Measurements from ENCODE around the gene AMIGO2.

Gene AMIGO2

DNA sequence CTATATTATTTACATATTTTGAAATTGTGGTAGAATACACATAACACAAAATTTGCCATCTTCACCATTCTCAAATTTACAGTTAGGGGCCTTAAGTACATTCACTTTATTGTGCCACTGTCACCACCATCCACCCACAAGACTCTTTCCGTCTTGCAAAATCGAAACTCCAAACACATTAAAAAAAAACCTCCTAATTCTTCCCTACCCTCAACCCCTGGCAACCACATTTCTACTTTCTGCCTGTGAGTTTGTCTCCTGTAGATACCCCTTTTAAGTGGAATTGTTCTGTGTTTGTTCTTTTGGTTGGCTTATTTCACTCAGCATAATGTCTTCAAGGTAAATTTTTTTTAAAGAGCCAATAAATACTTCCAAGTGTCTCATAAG, 31.6 kb upstream of the AMIGO2 start:
- 95 to 100% methylated on average over 1 to 2 of the region's 2 CpGs for WGBS, 2 experiments (ENCODE audit: insufficient coverage in 2 of 2)

DNA sequence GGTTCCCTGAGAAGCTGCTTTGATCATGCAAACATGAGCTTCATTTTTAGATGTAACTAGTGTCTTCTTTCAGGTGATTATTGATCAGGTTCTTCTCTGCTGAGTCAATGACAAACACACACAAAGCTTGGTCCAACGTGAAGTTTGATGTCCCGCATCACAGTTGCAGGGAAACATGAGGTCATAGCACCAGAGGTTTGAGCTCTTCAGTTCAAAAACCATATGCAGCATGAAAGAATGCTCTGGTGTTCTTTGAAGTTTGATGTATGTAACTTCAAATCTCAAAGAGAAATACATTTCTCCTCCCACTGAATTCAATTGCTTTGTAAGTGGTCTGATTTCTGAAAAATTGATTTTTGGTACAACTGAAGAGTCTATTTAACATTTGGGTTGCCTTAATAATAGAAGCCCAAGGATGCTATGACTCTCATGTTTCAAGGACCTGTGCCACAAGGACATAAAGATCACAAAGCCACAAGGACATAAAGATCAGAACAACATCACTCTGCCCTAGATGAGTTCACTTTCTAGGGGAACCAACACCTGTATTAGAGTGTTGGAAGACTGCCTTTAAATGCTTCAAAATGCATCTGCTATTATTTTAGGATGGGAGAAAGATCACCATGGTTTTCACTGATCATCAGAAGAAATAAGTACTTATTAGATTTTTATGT, 31.1 kb upstream of the AMIGO2 start:
- Histone ChIP-seq H3K27ac (ENCODE audit: low read depth, low read length, severe bottlenecking) (no peak overlapping the region), H3K4me1 (ENCODE audit: control insufficient read depth, insufficient read depth, low read length, poor library complexity, severe bottlenecking) (no peaks in the 10 kb centered on the region), H3K36me3 (ENCODE audit: control insufficient read depth, insufficient read depth, low read length) (no peaks in the 10 kb centered on the region), H3K9me3 (ENCODE audit: control insufficient read depth, low read length) (no peaks in the 10 kb centered on the region), H3K4me3 (ENCODE audit: extremely low read depth, insufficient read depth, low read length, poor library complexity, severe bottlenecking) (no peak overlapping the region)
- WGBS, 2 experiments (ENCODE audit: insufficient coverage in 2 of 2), result 100% methylated on average over 1 to 2 of the region's 2 CpGs

More for the DNA sequence above, 31.6 kb upstream of the AMIGO2 start:
- Histone ChIP-seq H3K36me3 (ENCODE audit: control insufficient read depth, insufficient read depth, low read length) (no peaks in the 10 kb centered on the region), H3K4me1 (ENCODE audit: control insufficient read depth, insufficient read depth, low read length, poor library complexity, severe bottlenecking) (no peaks in the 10 kb centered on the region), H3K4me3 (ENCODE audit: extremely low read depth, insufficient read depth, low read length, poor library complexity, severe bottlenecking) (no peak overlapping the region), H3K27ac (ENCODE audit: low read depth, low read length, severe bottlenecking) (no peak overlapping the region), H3K9me3 (ENCODE audit: control insufficient read depth, low read length) (no peaks in the 10 kb centered on the region)

GRCh38 chr12:47110011-47110541, 30.3 kb upstream of the AMIGO2 start:
- Histone ChIP-seq H3K4me3 (ENCODE audit: extremely low read depth, insufficient read depth, low read length, poor library complexity, severe bottlenecking) (no peak overlapping the region), H3K4me1 (ENCODE audit: control insufficient read depth, insufficient read depth, low read length, poor library complexity, severe bottlenecking) (no peaks in the 10 kb centered on the region), H3K27ac (ENCODE audit: low read depth, low read length, severe bottlenecking) (no peak overlapping the region), H3K9me3 (ENCODE audit: control insufficient read depth, low read length) (no peaks in the 10 kb centered on the region), H3K36me3 (ENCODE audit: control insufficient read depth, insufficient read depth, low read length) (no peaks in the 10 kb centered on the region)
- WGBS, 2 experiments (ENCODE audit: insufficient coverage in 2 of 2), result no CpG with 5 or more reads among the region's 2 CpGs

DNA sequence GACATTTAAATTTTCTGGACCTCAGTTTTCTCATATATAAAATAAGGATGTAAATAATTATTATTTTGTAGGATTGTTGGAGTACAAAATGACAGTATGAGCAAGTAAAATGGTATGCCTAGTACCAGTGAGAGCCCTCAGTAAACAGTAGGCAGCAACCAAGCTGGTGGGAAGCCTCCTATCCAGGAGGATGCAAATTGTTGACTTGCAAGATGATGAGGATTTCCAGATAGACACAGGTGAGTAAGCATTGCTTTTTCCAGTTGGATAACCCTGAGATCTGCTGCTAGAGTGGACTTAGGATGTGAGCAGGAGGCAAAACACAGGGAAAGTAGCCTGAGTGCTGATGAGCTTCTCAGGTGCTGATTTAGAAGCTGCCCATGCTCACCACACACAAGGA, 28.2 kb upstream of the AMIGO2 start:
- no peaks in the 10 kb centered on the region for H3K4me1 ChIP-seq (ENCODE audit: control insufficient read depth, insufficient read depth, low read length, poor library complexity, severe bottlenecking)

DNA sequence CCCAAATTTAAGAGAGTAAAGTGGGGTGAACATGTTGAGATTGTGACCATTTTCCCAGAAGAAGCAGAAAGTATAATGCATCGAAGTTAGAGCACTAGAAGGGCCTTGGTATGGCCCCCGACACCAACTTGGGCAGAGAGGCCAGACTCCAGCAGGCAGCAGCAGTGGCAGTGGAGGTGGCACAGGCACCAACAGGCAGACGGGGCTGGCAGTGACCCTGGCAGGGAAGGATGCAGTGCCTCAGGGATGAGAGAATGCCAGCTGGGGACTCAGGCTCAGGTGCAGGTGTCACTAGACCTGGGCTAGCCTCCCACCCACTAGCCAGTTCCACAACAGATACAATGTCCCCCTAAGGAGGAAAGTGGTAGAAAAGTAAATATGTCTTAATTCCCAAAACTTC, 27.7 kb upstream of the AMIGO2 start:
- no peaks in the 10 kb centered on the region for H3K4me1 ChIP-seq (ENCODE audit: control insufficient read depth, insufficient read depth, low read length, poor library complexity, severe bottlenecking)
- 94 to 98% methylated on average over 3 of the region's 3 CpGs for WGBS, 2 experiments (ENCODE audit: insufficient coverage in 2 of 2)
- no peaks in the 10 kb centered on the region for H3K36me3 ChIP-seq (ENCODE audit: control insufficient read depth, insufficient read depth, low read length)
- H3K9me3 ChIP-seq (ENCODE audit: control insufficient read depth, low read length), result no peaks in the 10 kb centered on the region
- H3K27ac ChIP-seq (ENCODE audit: low read depth, low read length, severe bottlenecking), result no peak overlapping the region
- no peak overlapping the region for H3K4me3 ChIP-seq (ENCODE audit: extremely low read depth, insufficient read depth, low read length, poor library complexity, severe bottlenecking)

More for the DNA sequence above, 28.2 kb upstream of the AMIGO2 start:
- no peaks in the 10 kb centered on the region for H3K36me3 ChIP-seq (ENCODE audit: control insufficient read depth, insufficient read depth, low read length)
- H3K4me3 ChIP-seq (ENCODE audit: extremely low read depth, insufficient read depth, low read length, poor library complexity, severe bottlenecking), result no peak overlapping the region
- H3K9me3 ChIP-seq (ENCODE audit: control insufficient read depth, low read length), result no peaks in the 10 kb centered on the region
- no peak overlapping the region for H3K27ac ChIP-seq (ENCODE audit: low read depth, low read length, severe bottlenecking)

DNA sequence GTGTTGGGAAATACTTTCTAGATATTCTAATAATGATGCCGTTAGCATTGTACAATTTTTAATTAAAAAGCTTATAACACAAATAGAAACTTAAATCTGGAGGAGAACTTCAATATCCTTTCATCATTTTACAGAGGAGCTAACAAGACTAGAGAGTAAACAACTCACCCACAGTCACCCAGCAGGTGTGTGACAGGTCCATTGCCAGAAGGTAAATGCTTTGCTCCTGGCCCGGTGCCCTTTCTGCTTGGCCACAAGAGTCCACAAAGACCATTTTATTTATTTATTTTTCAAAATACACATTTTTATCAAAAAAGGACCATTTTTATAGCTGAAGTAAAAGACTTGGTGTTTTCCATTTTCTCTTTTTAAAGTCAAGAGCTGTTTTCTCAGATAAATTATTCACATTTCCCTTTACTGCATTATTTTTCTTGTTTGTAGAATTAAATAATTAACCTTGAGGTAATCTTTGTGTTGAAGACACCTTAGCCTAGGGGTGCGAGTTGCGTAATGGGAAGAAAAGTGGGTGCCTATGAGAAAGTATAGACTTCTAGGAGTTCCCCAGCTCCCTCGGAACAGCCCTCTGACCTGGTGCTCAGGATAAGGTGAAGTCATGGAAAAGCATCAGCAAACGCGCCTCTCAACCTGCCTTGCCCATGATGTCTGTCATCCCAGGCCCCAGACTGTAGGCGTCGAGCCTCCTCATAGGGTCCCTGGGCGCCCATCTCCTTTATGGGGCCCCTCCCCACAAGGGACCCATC, 26.3 kb upstream of the AMIGO2 start:
- Histone ChIP-seq H3K4me1 (ENCODE audit: control insufficient read depth, insufficient read depth, low read length, poor library complexity, severe bottlenecking) (no peaks in the 10 kb centered on the region), H3K27ac (ENCODE audit: low read depth, low read length, severe bottlenecking) (no peak overlapping the region), H3K36me3 (ENCODE audit: control insufficient read depth, insufficient read depth, low read length) (no peaks in the 10 kb centered on the region), H3K4me3 (ENCODE audit: extremely low read depth, insufficient read depth, low read length, poor library complexity, severe bottlenecking) (no peak overlapping the region), H3K9me3 (ENCODE audit: control insufficient read depth, low read length) (no peaks in the 10 kb centered on the region)
- 90 to 95% methylated on average over 6 of the region's 10 CpGs for WGBS, 2 experiments (ENCODE audit: insufficient coverage in 2 of 2)

GRCh38 chr12:47102845-47103651, 23.3 kb upstream of the AMIGO2 start:
- Histone ChIP-seq H3K36me3 (ENCODE audit: control insufficient read depth, insufficient read depth, low read length) (no peaks in the 10 kb centered on the region), H3K27ac (ENCODE audit: low read depth, low read length, severe bottlenecking) (no peak overlapping the region), H3K4me3 (ENCODE audit: extremely low read depth, insufficient read depth, low read length, poor library complexity, severe bottlenecking) (no peak overlapping the region), H3K4me1 (ENCODE audit: control insufficient read depth, insufficient read depth, low read length, poor library complexity, severe bottlenecking) (no peaks in the 10 kb centered on the region), H3K9me3 (ENCODE audit: control insufficient read depth, low read length) (no peaks in the 10 kb centered on the region)
- 88 to 95% methylated on average over 6 of the region's 11 CpGs for WGBS, 2 experiments (ENCODE audit: insufficient coverage in 2 of 2)

GRCh38 chr12:47102406-47102805, 22.6 kb upstream of the AMIGO2 start:
- no peaks in the 10 kb centered on the region for H3K36me3 ChIP-seq (ENCODE audit: control insufficient read depth, insufficient read depth, low read length)
- WGBS, 2 experiments (ENCODE audit: insufficient coverage in 2 of 2), result 100% methylated on average over 1 of the region's 4 CpGs; no CpG with 5 or more reads in 1 of the 2 experiments
- H3K4me1 ChIP-seq (ENCODE audit: control insufficient read depth, insufficient read depth, low read length, poor library complexity, severe bottlenecking), result peaks cover under 1% of the 10 kb centered on the region
- no peaks in the 10 kb centered on the region for H3K9me3 ChIP-seq (ENCODE audit: control insufficient read depth, low read length)
- no peak overlapping the region for H3K27ac ChIP-seq (ENCODE audit: low read depth, low read length, severe bottlenecking)
- H3K4me3 ChIP-seq (ENCODE audit: extremely low read depth, insufficient read depth, low read length, poor library complexity, severe bottlenecking), result no peak overlapping the region

DNA sequence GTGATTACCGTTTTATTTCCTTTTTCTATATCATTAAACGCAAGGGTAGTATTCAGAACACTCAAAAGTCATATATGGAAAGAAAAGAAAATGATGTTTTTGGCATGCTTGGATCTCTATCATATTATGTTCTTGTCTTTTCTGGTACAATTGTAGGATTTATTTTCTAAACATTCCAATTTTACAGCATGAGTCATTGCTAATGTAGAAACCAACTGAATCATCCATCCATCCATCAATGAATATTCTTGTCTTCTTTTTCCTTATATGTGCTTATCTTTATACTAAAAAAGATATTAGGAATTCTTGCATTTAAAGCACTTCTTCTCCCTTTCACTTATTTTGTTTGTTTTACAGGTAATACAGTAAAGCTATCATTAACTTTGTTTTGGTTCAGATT, 20.4 kb upstream of the AMIGO2 start:
- WGBS, 2 experiments (ENCODE audit: insufficient coverage in 2 of 2), result no CpG with 5 or more reads among the region's 2 CpGs
- H3K4me1 ChIP-seq (ENCODE audit: control insufficient read depth, insufficient read depth, low read length, poor library complexity, severe bottlenecking), result peaks cover 18% of the 10 kb centered on the region
- H3K36me3 ChIP-seq (ENCODE audit: control insufficient read depth, insufficient read depth, low read length), result no peaks in the 10 kb centered on the region
- no peak overlapping the region for H3K27ac ChIP-seq (ENCODE audit: low read depth, low read length, severe bottlenecking)
- H3K9me3 ChIP-seq (ENCODE audit: control insufficient read depth, low read length), result no peaks in the 10 kb centered on the region
- no peak overlapping the region for H3K4me3 ChIP-seq (ENCODE audit: extremely low read depth, insufficient read depth, low read length, poor library complexity, severe bottlenecking)

DNA sequence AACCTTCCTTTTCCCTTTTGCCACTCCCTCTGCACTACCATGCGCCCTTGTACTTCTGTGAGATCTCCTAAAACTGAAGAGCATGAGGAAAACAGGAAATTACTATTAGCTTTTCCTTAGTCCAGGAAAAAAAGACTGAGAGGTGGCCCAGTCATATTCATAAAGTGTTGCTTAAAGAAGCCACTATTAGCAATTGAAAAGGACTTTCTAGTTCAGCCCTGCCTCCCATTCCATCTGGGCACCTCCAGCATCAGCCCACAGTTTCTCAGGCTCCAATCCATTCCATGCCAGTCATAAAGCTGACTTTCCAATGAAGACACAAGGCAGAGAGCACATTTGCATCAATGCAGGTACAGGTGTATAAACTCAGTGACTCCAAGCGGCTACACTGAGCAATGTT, 19.9 kb upstream of the AMIGO2 start:
- Histone ChIP-seq H3K9me3 (ENCODE audit: control insufficient read depth, low read length) (no peaks in the 10 kb centered on the region), H3K36me3 (ENCODE audit: control insufficient read depth, insufficient read depth, low read length) (no peaks in the 10 kb centered on the region), H3K4me3 (ENCODE audit: extremely low read depth, insufficient read depth, low read length, poor library complexity, severe bottlenecking) (no peak overlapping the region), H3K27ac (ENCODE audit: low read depth, low read length, severe bottlenecking) (no peak overlapping the region), H3K4me1 (ENCODE audit: control insufficient read depth, insufficient read depth, low read length, poor library complexity, severe bottlenecking) (peaks cover 18% of the 10 kb centered on the region)
- WGBS, 2 experiments (ENCODE audit: insufficient coverage in 2 of 2), result 40% methylated on average over 1 of the region's 2 CpGs; no CpG with 5 or more reads in 1 of the 2 experiments

All from mesodermal cell (in vitro differentiated cells).